Stimulated activated naive CD4-positive, alpha-beta T cell treated with Interleukin-2 at 50 U/mL for 16 hours (primary cell): ENCODE measurements around the gene TMEM220.

Source experiments
- DNase-seq: peaks from one replicate; lab custom pipeline; 2025; lab: John Stamatoyannopoulos, UW

TMEM220 gene

GRCh38 chr17:10664571-10664970 lies 65.3 kb downstream of the TMEM220 start:
- DNase-seq, result no peak
